ENCODE data around the gene DNAJC11. TPM values are rescaled to one million over a fixed set of nuclear protein-coding genes. Genes with fewer than 3 reads are reported as not detected.

DNAJC11 gene
- total RNA-seq, 1 experiment from 2014 or later: 75.6 TPM

- H3K9ac ChIP-seq (ENCODE audit: low read length): no peak overlapping the region
- no peaks in the 10 kb centered on the region for H3K79me2 ChIP-seq (ENCODE audit: insufficient read depth, low read length)
- no peak for ATAC-seq
- H3K4me1 ChIP-seq (ENCODE audit: control insufficient read depth in 1 of 2, insufficient read depth in 2 of 2, low read length in 2 of 2): peaks cover 2 to 21% of the 10 kb centered on the region in 2 experiments; a peak in 2 of 4 replicates
- H3K27ac ChIP-seq (ENCODE audit: low read depth, low read length): no peak overlapping the region
- TF ChIP-seq REST (IDR thresholded peaks at IDR 0.05; ENCODE audit: low read depth): no peak
- TF ChIP-seq POLR2AphosphoS5 (IDR thresholded peaks at IDR 0.05; ENCODE audit: low read depth, low read length): no peak
- no peak for TF ChIP-seq EZH2 (IDR thresholded peaks at IDR 0.05)
- TF ChIP-seq ZFX (IDR thresholded peaks at IDR 0.05): no peak
- no peak for TF ChIP-seq SP1 (IDR thresholded peaks at IDR 0.05; ENCODE audit: low read depth)
- TF ChIP-seq, protein P1, sequence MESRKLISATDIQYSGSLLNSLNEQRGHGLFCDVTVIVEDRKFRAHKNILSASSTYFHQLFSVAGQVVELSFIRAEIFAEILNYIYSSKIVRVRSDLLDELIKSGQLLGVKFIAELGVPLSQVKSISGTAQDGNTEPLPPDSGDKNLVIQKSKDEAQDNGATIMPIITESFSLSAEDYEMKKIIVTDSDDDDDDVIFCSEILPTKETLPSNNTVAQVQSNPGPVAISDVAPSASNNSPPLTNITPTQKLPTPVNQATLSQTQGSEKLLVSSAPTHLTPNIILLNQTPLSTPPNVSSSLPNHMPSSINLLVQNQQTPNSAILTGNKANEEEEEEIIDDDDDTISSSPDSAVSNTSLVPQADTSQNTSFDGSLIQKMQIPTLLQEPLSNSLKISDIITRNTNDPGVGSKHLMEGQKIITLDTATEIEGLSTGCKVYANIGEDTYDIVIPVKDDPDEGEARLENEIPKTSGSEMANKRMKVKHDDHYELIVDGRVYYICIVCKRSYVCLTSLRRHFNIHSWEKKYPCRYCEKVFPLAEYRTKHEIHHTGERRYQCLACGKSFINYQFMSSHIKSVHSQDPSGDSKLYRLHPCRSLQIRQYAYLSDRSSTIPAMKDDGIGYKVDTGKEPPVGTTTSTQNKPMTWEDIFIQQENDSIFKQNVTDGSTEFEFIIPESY (IDR thresholded peaks at IDR 0.05; ENCODE audit: extremely low read depth, insufficient replicate concordance, low read length): no peak
- TF ChIP-seq FOSL1 (IDR thresholded peaks at IDR 0.05; ENCODE audit: low read depth): no peak
- TF ChIP-seq ATF3 (IDR thresholded peaks at IDR 0.05): no peak
- TF ChIP-seq JUND (IDR thresholded peaks at IDR 0.05): no peak
- TF ChIP-seq CEBPB (IDR thresholded peaks at IDR 0.05; ENCODE audit: low read depth): no peak
- no peak for TF ChIP-seq ZNF274 (IDR thresholded peaks at IDR 0.05; ENCODE audit: low read depth, low read length)
- no peak for TF ChIP-seq RAD21 (IDR thresholded peaks at IDR 0.05; ENCODE audit: low read depth)
- no peak for TF ChIP-seq CTCF (IDR thresholded peaks at IDR 0.05 in 2 of 3, conservative IDR thresholded peaks at IDR 0.05 in 1 of 3; ENCODE audit: borderline replicate concordance in 1 of 3, insufficient read depth in 1 of 3, low read depth in 2 of 3, low read length in 2 of 3)
- no peak for TF ChIP-seq YY1 (IDR thresholded peaks at IDR 0.05; ENCODE audit: extremely low read depth, insufficient replicate concordance, low read depth, low read length)
- no peak for TF ChIP-seq EGR1 (IDR thresholded peaks at IDR 0.05; ENCODE audit: low read depth)
- H3K36me3 ChIP-seq (ENCODE audit: control insufficient read depth in 1 of 2, insufficient read depth in 2 of 2, low read length in 2 of 2): no peaks in the 10 kb centered on the region
- H3K4me2 ChIP-seq (ENCODE audit: low read length): no peak overlapping the region
- POLR2A ChIA-PET: interaction anchor here (1.4 kb wide), 1 partner anchor 59 kb away, joined by 3 read pairs; the partner anchor contains the start of gene CAMTA1
- RAD21 ChIA-PET (ENCODE audit: low non-redundant PET in 1 of 2, low total read pairs in 2 of 2, uncharacterized antibody in 2 of 2, unreplicated experiment in 2 of 2): no interaction called here
- DNase-seq (ENCODE audit: low read depth, low spot score): no peak
- H3K9me2 ChIP-seq (ENCODE audit: insufficient read depth): no peaks in the 10 kb centered on the region
- H2AFZ ChIP-seq (ENCODE audit: low read depth, low read length, poor library complexity, severe bottlenecking): no peak overlapping the region
- no peaks in the 10 kb centered on the region for H3K9me3 ChIP-seq (ENCODE audit: control insufficient read depth in 1 of 2, insufficient read depth in 1 of 2, low read depth in 1 of 2, low read length in 2 of 2)
- H3K27me3 ChIP-seq (ENCODE audit: insufficient read depth, low read length): no peaks in the 10 kb centered on the region
- BruUV-seq (replicated peaks): no TSS peak
- CTCF ChIA-PET: interaction anchor here (1.0 to 1.2 kb wide), 3 partner anchors 8 to 59 kb away, joined by 3 to 4 read pairs (median 3); partner anchors contain the start of gene CAMTA1
- H3K4me3 ChIP-seq (replicated peaks in 1 of 2; ENCODE audit: low read depth in 1 of 2, low read length in 2 of 2): no peak overlapping the region
- H4K20me1 ChIP-seq (ENCODE audit: insufficient read depth): no peaks in the 10 kb centered on the region
- intact Hi-C loops (cut with micrococcal nuclease): loop anchor here (2.0 to 10.0 kb wide), 2 partner anchors 57 to 919 kb away; no protein-coding TSS in a partner anchor
These were observed 24.6 kb upstream of the DNAJC11 start for GRCh38 chr1:6726253-6726652.

Measured in HCT116 (cell line).